ENCODE data around the gene CXCR2.
"Not testable (repeated sequence)": the region's sequence is repeated elsewhere in the genome, so short reads cannot be mapped to it uniquely, and the experiment has no call there.

CXCR2 gene

GRCh38 chr2:218093879-218094278 is 31.9 kb upstream of the CXCR2 start:
- no peak for DNase-seq (ENCODE audit: extremely low read depth, insufficient read length)
- Histone ChIP-seq H3K27me3 (replicated peaks; ENCODE audit: control insufficient read depth, insufficient read depth, low read length) (no peaks in the 10 kb centered on the region; the same call in 1 of the 2 replicates), H3K4me3 (replicated peaks; ENCODE audit: low read depth, low read length) (no peak overlapping the region), H3K36me3 (ENCODE audit: control insufficient read depth, insufficient read depth, low read length) (no peaks in the 10 kb centered on the region)
- peak; percentile 1 for TF ChIP-seq CTCF (IDR thresholded peaks at IDR 0.05; ENCODE audit: insufficient read depth, low read length, poor library complexity, severe bottlenecking)

GRCh38 chr2:218095853-218096252 is 30.0 kb upstream of the CXCR2 start:
- DNase-seq (ENCODE audit: extremely low read depth, insufficient read length): no peak
- H3K27me3 ChIP-seq (replicated peaks; ENCODE audit: control insufficient read depth, insufficient read depth, low read length): no peaks in the 10 kb centered on the region; the same call in 1 of the 2 replicates
- H3K4me3 ChIP-seq (replicated peaks; ENCODE audit: low read depth, low read length): no peak overlapping the region
- no peak for TF ChIP-seq CTCF (IDR thresholded peaks at IDR 0.05; ENCODE audit: insufficient read depth, low read length, poor library complexity, severe bottlenecking)
- no peaks in the 10 kb centered on the region for H3K36me3 ChIP-seq (ENCODE audit: control insufficient read depth, insufficient read depth, low read length)

- H3K36me3 ChIP-seq (ENCODE audit: control insufficient read depth, insufficient read depth, low read length): no peaks in the 10 kb centered on the region
- no peaks in the 10 kb centered on the region; the same call in 1 of the 2 replicates for H3K27me3 ChIP-seq (replicated peaks; ENCODE audit: control insufficient read depth, insufficient read depth, low read length)
- DNase-seq (ENCODE audit: extremely low read depth, insufficient read length): no peak
- no peak overlapping the region for H3K4me3 ChIP-seq (replicated peaks; ENCODE audit: low read depth, low read length)
- TF ChIP-seq CTCF (IDR thresholded peaks at IDR 0.05; ENCODE audit: insufficient read depth, low read length, poor library complexity, severe bottlenecking): no peak
These were observed 27.9 kb upstream of the CXCR2 start for GRCh38 chr2:218097975-218098374.

GRCh38 chr2:218108834-218109233 is 17.0 kb upstream of the CXCR2 start:
- H3K4me3 ChIP-seq (replicated peaks; ENCODE audit: low read depth, low read length); DNase-seq (ENCODE audit: extremely low read depth, insufficient read length); H3K27me3 ChIP-seq (replicated peaks; ENCODE audit: control insufficient read depth, insufficient read depth, low read length); H3K36me3 ChIP-seq (ENCODE audit: control insufficient read depth, insufficient read depth, low read length): not testable (repeated sequence)

- H3K27me3 ChIP-seq (replicated peaks; ENCODE audit: control insufficient read depth, insufficient read depth, low read length); H3K4me3 ChIP-seq (replicated peaks; ENCODE audit: low read depth, low read length); DNase-seq (ENCODE audit: extremely low read depth, insufficient read length); H3K36me3 ChIP-seq (ENCODE audit: control insufficient read depth, insufficient read depth, low read length): not testable (repeated sequence)
These were observed 4.0 kb upstream of the CXCR2 start for GRCh38 chr2:218121789-218122188.

GRCh38 chr2:218122286-218122685 is 3.5 kb upstream of the CXCR2 start:
- H3K27me3 ChIP-seq (replicated peaks; ENCODE audit: control insufficient read depth, insufficient read depth, low read length); H3K4me3 ChIP-seq (replicated peaks; ENCODE audit: low read depth, low read length); DNase-seq (ENCODE audit: extremely low read depth, insufficient read length); H3K36me3 ChIP-seq (ENCODE audit: control insufficient read depth, insufficient read depth, low read length): not testable (repeated sequence)

GRCh38 chr2:218123986-218124385 is 1.8 kb upstream of the CXCR2 start:
- no peak for DNase-seq (ENCODE audit: extremely low read depth, insufficient read length)
- no peak for TF ChIP-seq CTCF (IDR thresholded peaks at IDR 0.05; ENCODE audit: insufficient read depth, low read length, poor library complexity, severe bottlenecking)
- no peak overlapping the region for H3K4me3 ChIP-seq (replicated peaks; ENCODE audit: low read depth, low read length)
- no peaks in the 10 kb centered on the region for H3K27me3 ChIP-seq (replicated peaks; ENCODE audit: control insufficient read depth, insufficient read depth, low read length)
- H3K36me3 ChIP-seq (ENCODE audit: control insufficient read depth, insufficient read depth, low read length): no peaks in the 10 kb centered on the region
